OCI-LY1 (cell line): Measurements from ENCODE around the gene DUXB.

ENCODE experiments used
- H2AFZ ChIP-seq: fragments of 200-600 bp; sonication (generic), shearing (Covaris generic); 2 replicates; pipeline ENCODE4 v1.6.0; 2014; ENCODE audit warnings: antibody characterized with exemption, mild to moderate bottlenecking, low read length
- H3F3A ChIP-seq: fragments of 200-600 bp; sonication (generic), shearing (Covaris generic); 2 replicates; pipeline ENCODE4 v1.6.0; 2014; ENCODE audit warnings: mild to moderate bottlenecking, antibody characterized with exemption, low read length, moderate library complexity; ENCODE audit not compliant: insufficient read depth
- H3K27ac ChIP-seq: fragments of 200-600 bp; sonication (generic); 2 replicates; pipeline ENCODE4 v1.5.1; 2014; ENCODE audit warnings: low read length, mixed run types, mild to moderate bottlenecking, low read depth; ENCODE audit not compliant: poor library complexity, severe bottlenecking
- H3K27me3 ChIP-seq: fragments of 200-600 bp; sonication (generic); 2 replicates; pipeline ENCODE4 v1.6.0; 2014; ENCODE audit warnings: antibody characterized with exemption, mild to moderate bottlenecking, low read length, moderate library complexity; ENCODE audit not compliant: insufficient read depth
- H3K36me3 ChIP-seq: fragments of 200-600 bp; sonication (generic); 2 replicates; pipeline ENCODE4 v1.6.1; 2014; ENCODE audit warnings: mild to moderate bottlenecking, antibody characterized with exemption, low read length, moderate library complexity, mixed read lengths; ENCODE audit not compliant: insufficient read depth
- H3K4me1 ChIP-seq: fragments of 200-600 bp; sonication (generic); 2 replicates; pipeline ENCODE4 v1.5.1; 2014; ENCODE audit warnings: mild to moderate bottlenecking, low read length, moderate library complexity; ENCODE audit not compliant: insufficient read depth, severe bottlenecking
- H3K4me2 ChIP-seq: fragments of 200-600 bp; sonication (generic), shearing (Covaris generic); 2 replicates; pipeline ENCODE4 v1.6.1; 2014; ENCODE audit warnings: low read length
- H3K4me3 ChIP-seq: fragments of 200-600 bp; sonication (generic); 2 replicates; pipeline ENCODE4 v1.5.1; 2014; ENCODE audit warnings: low read length, low read depth, mild to moderate bottlenecking, mixed read lengths; ENCODE audit not compliant: poor library complexity, severe bottlenecking
- H3K79me2 ChIP-seq: fragments of 200-600 bp; shearing (Covaris generic); 2 replicates; pipeline ENCODE4 v1.6.1; 2016; ENCODE audit warnings: mixed run types, low read length, mixed read lengths; ENCODE audit not compliant: insufficient read depth
- H3K9ac ChIP-seq: fragments of 200-600 bp; sonication (generic), shearing (Covaris generic); 2 replicates; pipeline ENCODE4 v1.6.1; 2014; ENCODE audit warnings: mild to moderate bottlenecking, low read length, mixed read lengths
- H3K9me2 ChIP-seq: fragments of 200-600 bp; sonication (generic), shearing (Covaris generic); 2 replicates; pipeline ENCODE4 v1.6.1; 2014; ENCODE audit warnings: low read depth, mild to moderate bottlenecking, low read length, mixed read lengths
- H3K9me3 ChIP-seq: fragments of 200-600 bp; shearing (Covaris generic); 2 replicates; pipeline ENCODE4 v1.6.1; 2014; ENCODE audit warnings: low read length, mixed read lengths
- H4K20me1 ChIP-seq: fragments of 200-600 bp; sonication (generic), shearing (Covaris generic); 2 replicates; pipeline ENCODE4 v1.6.0; 2016; ENCODE audit warnings: mild to moderate bottlenecking, low read length; ENCODE audit not compliant: insufficient read depth
- EZH2 ChIP-seq: fragments of 200-600 bp; sonication (generic), shearing (Covaris generic); IDR thresholded peaks from 2 replicates; pipeline ENCODE4 v1.8.0; 2017; ENCODE audit warnings: borderline replicate concordance, mixed run types, mild to moderate bottlenecking, antibody characterized with exemption, low read length, moderate library complexity, mixed read lengths
- TF ChIP-seq, protein P1 (sequence below): fragments of 200-600 bp; sonication (generic), shearing (Covaris generic); IDR thresholded peaks from 2 replicates; pipeline ENCODE4 v1.5.1; 2017; ENCODE audit warnings: mild to moderate bottlenecking, antibody characterized with exemption, low read length, moderate library complexity, mixed read lengths

Gene DUXB

DNA sequence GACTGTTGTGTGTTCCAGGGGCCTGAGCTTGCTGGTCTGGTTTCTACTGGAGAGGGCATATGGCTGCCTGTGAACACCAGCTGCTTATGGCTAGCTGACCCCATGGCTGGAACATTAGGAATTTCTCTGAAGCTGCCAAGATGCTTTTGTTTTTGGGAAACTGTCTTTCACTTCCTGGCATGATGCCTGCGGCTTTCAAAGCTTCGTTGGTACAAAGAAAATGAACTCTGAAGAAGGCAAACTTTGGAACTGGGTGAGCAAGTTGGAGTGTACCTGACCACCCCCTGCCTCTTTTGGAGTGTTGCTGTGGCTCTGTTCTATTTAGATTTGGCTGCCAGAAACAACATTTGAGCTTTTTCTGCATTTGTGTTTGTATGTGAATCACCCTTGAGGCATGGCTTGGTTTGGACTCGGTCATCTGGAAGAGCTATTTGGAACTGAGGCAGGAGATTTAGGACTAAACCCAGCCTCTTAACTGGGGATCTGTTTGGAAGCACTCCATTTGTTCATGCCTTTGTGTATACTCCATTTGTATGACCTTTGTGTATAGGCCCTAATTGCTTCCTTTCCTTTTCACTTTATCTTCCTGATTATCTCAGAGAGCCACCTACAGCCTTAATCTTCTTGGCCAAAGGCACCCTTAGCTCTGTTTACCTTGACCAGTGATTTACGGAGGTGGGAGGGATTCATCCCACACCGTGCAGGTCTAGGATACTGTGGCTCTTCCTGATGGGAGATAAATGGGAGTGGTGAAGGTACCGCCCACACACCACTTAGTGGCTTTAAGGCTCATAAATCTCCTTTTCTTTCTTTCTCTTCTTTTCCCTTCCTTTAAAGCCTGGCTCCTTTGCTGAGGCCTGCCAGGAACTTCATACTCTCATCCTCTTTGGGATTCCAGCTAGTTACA lies 32.3 kb upstream of the DUXB start:
- Histone ChIP-seq H3K4me3 (no peak overlapping the region), H3K79me2 (no peaks in the 10 kb centered on the region), H3K4me1 (no peaks in the 10 kb centered on the region), H3K27me3 (no peaks in the 10 kb centered on the region), H3K4me2 (no peak overlapping the region), H2AFZ (no peak overlapping the region), H4K20me1 (no peaks in the 10 kb centered on the region), H3K36me3 (no peaks in the 10 kb centered on the region), H3K27ac (no peak overlapping the region), H3K9ac (no peak overlapping the region), H3K9me3 (no peaks in the 10 kb centered on the region), H3F3A (no peaks in the 10 kb centered on the region), H3K9me2 (no peaks in the 10 kb centered on the region)
- no peak for TF ChIP-seq EZH2
- TF ChIP-seq, protein P1, sequence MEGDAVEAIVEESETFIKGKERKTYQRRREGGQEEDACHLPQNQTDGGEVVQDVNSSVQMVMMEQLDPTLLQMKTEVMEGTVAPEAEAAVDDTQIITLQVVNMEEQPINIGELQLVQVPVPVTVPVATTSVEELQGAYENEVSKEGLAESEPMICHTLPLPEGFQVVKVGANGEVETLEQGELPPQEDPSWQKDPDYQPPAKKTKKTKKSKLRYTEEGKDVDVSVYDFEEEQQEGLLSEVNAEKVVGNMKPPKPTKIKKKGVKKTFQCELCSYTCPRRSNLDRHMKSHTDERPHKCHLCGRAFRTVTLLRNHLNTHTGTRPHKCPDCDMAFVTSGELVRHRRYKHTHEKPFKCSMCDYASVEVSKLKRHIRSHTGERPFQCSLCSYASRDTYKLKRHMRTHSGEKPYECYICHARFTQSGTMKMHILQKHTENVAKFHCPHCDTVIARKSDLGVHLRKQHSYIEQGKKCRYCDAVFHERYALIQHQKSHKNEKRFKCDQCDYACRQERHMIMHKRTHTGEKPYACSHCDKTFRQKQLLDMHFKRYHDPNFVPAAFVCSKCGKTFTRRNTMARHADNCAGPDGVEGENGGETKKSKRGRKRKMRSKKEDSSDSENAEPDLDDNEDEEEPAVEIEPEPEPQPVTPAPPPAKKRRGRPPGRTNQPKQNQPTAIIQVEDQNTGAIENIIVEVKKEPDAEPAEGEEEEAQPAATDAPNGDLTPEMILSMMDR, result no peak

- no peaks in the 10 kb centered on the region for H3K9me3 ChIP-seq
- no peaks in the 10 kb centered on the region for H3K36me3 ChIP-seq
- H3K79me2 ChIP-seq, result no peaks in the 10 kb centered on the region
- H2AFZ ChIP-seq, result no peak overlapping the region
- TF ChIP-seq, protein P1, result no peak
- no peak for TF ChIP-seq EZH2
- no peaks in the 10 kb centered on the region for H3K4me1 ChIP-seq
- no peak overlapping the region for H3K4me3 ChIP-seq
- H3F3A ChIP-seq, result no peaks in the 10 kb centered on the region
- no peak overlapping the region for H3K4me2 ChIP-seq
- H3K27ac ChIP-seq, result no peak overlapping the region
- no peak overlapping the region for H3K9ac ChIP-seq
- H3K27me3 ChIP-seq, result no peaks in the 10 kb centered on the region
- no peaks in the 10 kb centered on the region for H3K9me2 ChIP-seq
- no peaks in the 10 kb centered on the region for H4K20me1 ChIP-seq
Observed at GRCh38 chr16:75732871-75733270, 31.6 kb upstream of the DUXB start.

DNA sequence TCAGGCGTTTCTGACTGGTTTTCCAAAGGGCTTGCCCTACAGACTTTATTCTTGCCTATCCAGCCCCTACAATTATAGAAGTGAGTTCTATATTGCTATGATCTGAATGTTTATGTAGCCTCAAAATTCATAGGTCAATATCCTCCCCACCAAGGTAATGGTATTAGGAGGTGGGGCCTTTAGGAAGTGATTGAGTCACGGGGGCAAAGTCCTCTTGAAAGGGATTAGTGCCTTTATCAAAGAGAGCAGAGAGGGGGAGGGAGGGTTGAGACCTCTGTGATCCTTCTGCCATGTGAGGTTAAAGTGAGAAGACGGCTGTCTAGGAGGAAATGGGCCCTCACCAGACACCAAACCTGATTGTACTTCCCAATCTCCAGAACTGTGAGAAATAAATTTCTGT lies 26.0 kb upstream of the DUXB start:
- no peak overlapping the region for H3K4me3 ChIP-seq
- no peaks in the 10 kb centered on the region for H3F3A ChIP-seq
- H3K36me3 ChIP-seq, result no peaks in the 10 kb centered on the region
- TF ChIP-seq EZH2, result no peak
- TF ChIP-seq, protein P1, result no peak
- no peaks in the 10 kb centered on the region for H3K79me2 ChIP-seq
- H4K20me1 ChIP-seq, result no peaks in the 10 kb centered on the region
- H3K4me2 ChIP-seq, result no peak overlapping the region
- no peaks in the 10 kb centered on the region for H3K4me1 ChIP-seq
- H3K27ac ChIP-seq, result no peak overlapping the region
- no peak overlapping the region for H2AFZ ChIP-seq
- H3K9me2 ChIP-seq, result no peaks in the 10 kb centered on the region
- no peak overlapping the region for H3K9ac ChIP-seq
- no peaks in the 10 kb centered on the region for H3K27me3 ChIP-seq
- no peaks in the 10 kb centered on the region for H3K9me3 ChIP-seq
